HUES6 (cell line): Measurements from ENCODE around the gene SEMA3D.
"Not testable (repeated sequence)": the region's sequence is repeated elsewhere in the genome, so short reads cannot be mapped to it uniquely, and the experiment has no call there.

Experiments
- H3K27ac ChIP-seq: 2 replicates; pipeline ENCODE4 v1.7.0; 2013; ENCODE audit warnings: low read depth, mild to moderate bottlenecking, low read length, inconsistent platforms
- H3K27me3 ChIP-seq: 2 replicates; pipeline ENCODE4 v1.6.1; 2013; ENCODE audit warnings: low read length; ENCODE audit not compliant: control insufficient read depth, insufficient read depth
- H3K36me3 ChIP-seq: 2 replicates; pipeline ENCODE4 v1.6.1; 2013; ENCODE audit warnings: low read length; ENCODE audit not compliant: control insufficient read depth, insufficient read depth
- H3K4me1 ChIP-seq: 2 replicates; pipeline ENCODE4 v1.6.1; 2013; ENCODE audit warnings: low read length; ENCODE audit not compliant: control insufficient read depth, insufficient read depth
- H3K4me3 ChIP-seq: 2 replicates; pipeline ENCODE4 v1.5.1; 2013; ENCODE audit warnings: low read depth, low read length
- H3K9ac ChIP-seq: one replicate; pipeline ENCODE4 v1.6.1; 2013; ENCODE audit warnings: mild to moderate bottlenecking, low read length
- H3K9me3 ChIP-seq: 2 replicates; pipeline ENCODE4 v1.6.1; 2013; ENCODE audit warnings: low read depth, low read length; ENCODE audit not compliant: control insufficient read depth, insufficient read depth

Gene SEMA3D

GRCh38 chr7:84997626-84998025 lies 189.2 kb downstream of the SEMA3D start:
- H3K27ac ChIP-seq = no peak overlapping the region
- no peaks in the 10 kb centered on the region; the same call in 1 of the 2 replicates for H3K9me3 ChIP-seq
- H3K4me1 ChIP-seq = peaks cover 30% of the 10 kb centered on the region; the same call in 1 of the 2 replicates
- no peaks in the 10 kb centered on the region for H3K27me3 ChIP-seq
- no peak overlapping the region for H3K4me3 ChIP-seq
- H3K36me3 ChIP-seq = no peaks in the 10 kb centered on the region
- H3K9ac ChIP-seq = no peak overlapping the region

- not testable (repeated sequence) for H3K4me1 ChIP-seq, H3K27ac ChIP-seq, H3K9ac ChIP-seq, H3K36me3 ChIP-seq, H3K9me3 ChIP-seq, H3K4me3 ChIP-seq, H3K27me3 ChIP-seq
These were observed 193.9 kb downstream of the SEMA3D start for GRCh38 chr7:84992954-84993353.

GRCh38 chr7:84985073-84985784 lies 201.6 kb downstream of the SEMA3D start:
- Histone ChIP-seq H3K4me1 (peaks cover 4% of the 10 kb centered on the region; the same call in 1 of the 2 replicates), H3K9me3 (no peaks in the 10 kb centered on the region), H3K4me3 (no peak overlapping the region), H3K27ac (no peak overlapping the region), H3K36me3 (no peaks in the 10 kb centered on the region), H3K27me3 (no peaks in the 10 kb centered on the region), H3K9ac (no peak overlapping the region)

GRCh38 chr7:84982199-84982598 lies 204.7 kb downstream of the SEMA3D start:
- no peak overlapping the region for H3K9ac ChIP-seq
- H3K9me3 ChIP-seq = no peaks in the 10 kb centered on the region
- no peak overlapping the region for H3K4me3 ChIP-seq
- H3K27me3 ChIP-seq = no peaks in the 10 kb centered on the region
- H3K4me1 ChIP-seq = peaks cover 4% of the 10 kb centered on the region; the same call in 1 of the 2 replicates
- H3K36me3 ChIP-seq = no peaks in the 10 kb centered on the region
- no peak overlapping the region for H3K27ac ChIP-seq

GRCh38 chr7:84981055-84981976 lies 205.5 kb downstream of the SEMA3D start:
- H3K27me3 ChIP-seq = no peaks in the 10 kb centered on the region
- peak overlapping the region; percentile 36 for H3K9ac ChIP-seq
- H3K4me1 ChIP-seq = peaks cover 4% of the 10 kb centered on the region; the same call in 1 of the 2 replicates
- H3K36me3 ChIP-seq = no peaks in the 10 kb centered on the region
- no peaks in the 10 kb centered on the region for H3K9me3 ChIP-seq
- H3K4me3 ChIP-seq = no peak overlapping the region
- no peak overlapping the region for H3K27ac ChIP-seq

- no peaks in the 10 kb centered on the region for H3K9me3 ChIP-seq
- no peaks in the 10 kb centered on the region for H3K4me1 ChIP-seq
- H3K4me3 ChIP-seq = no peak overlapping the region
- H3K27ac ChIP-seq = no peak overlapping the region
- no peaks in the 10 kb centered on the region for H3K27me3 ChIP-seq
- no peak overlapping the region for H3K9ac ChIP-seq
- H3K36me3 ChIP-seq = no peaks in the 10 kb centered on the region
These were observed 211.2 kb downstream of the SEMA3D start for GRCh38 chr7:84975586-84976185.

- Histone ChIP-seq H3K9ac (no peak overlapping the region), H3K4me1 (no peaks in the 10 kb centered on the region), H3K4me3 (no peak overlapping the region), H3K27me3 (no peaks in the 10 kb centered on the region), H3K36me3 (no peaks in the 10 kb centered on the region), H3K9me3 (no peaks in the 10 kb centered on the region), H3K27ac (no peak overlapping the region)
These were observed 215.5 kb downstream of the SEMA3D start for GRCh38 chr7:84971360-84971759.

GRCh38 chr7:84970670-84971069 lies 216.2 kb downstream of the SEMA3D start:
- Histone ChIP-seq H3K27me3 (no peaks in the 10 kb centered on the region), H3K27ac (no peak overlapping the region), H3K4me1 (no peaks in the 10 kb centered on the region), H3K9me3 (no peaks in the 10 kb centered on the region), H3K9ac (no peak overlapping the region), H3K4me3 (no peak overlapping the region), H3K36me3 (no peaks in the 10 kb centered on the region)

- H3K9me3 ChIP-seq = no peaks in the 10 kb centered on the region
- H3K36me3 ChIP-seq = no peaks in the 10 kb centered on the region
These were observed 233.6 kb downstream of the SEMA3D start for GRCh38 chr7:84953234-84953633.

GRCh38 chr7:84950836-84951235 lies 236.0 kb downstream of the SEMA3D start:
- Histone ChIP-seq H3K27ac (no peak overlapping the region), H3K27me3 (no peaks in the 10 kb centered on the region)

More at GRCh38 chr7:84953234-84953633, 233.6 kb downstream of the SEMA3D start:
- Histone ChIP-seq H3K27me3 (no peaks in the 10 kb centered on the region), H3K4me3 (no peak overlapping the region), H3K9ac (no peak overlapping the region), H3K4me1 (no peaks in the 10 kb centered on the region), H3K27ac (no peak overlapping the region)

GRCh38 chr7:84949501-84949900 lies 237.4 kb downstream of the SEMA3D start:
- H3K9me3 ChIP-seq = no peaks in the 10 kb centered on the region
- H3K4me3 ChIP-seq = no peak overlapping the region
- H3K4me1 ChIP-seq = no peaks in the 10 kb centered on the region
- H3K27me3 ChIP-seq = no peaks in the 10 kb centered on the region
- no peak overlapping the region for H3K9ac ChIP-seq
- H3K27ac ChIP-seq = no peak overlapping the region
- no peaks in the 10 kb centered on the region for H3K36me3 ChIP-seq

More at GRCh38 chr7:84950836-84951235, 236.0 kb downstream of the SEMA3D start:
- Histone ChIP-seq H3K9ac (no peak overlapping the region), H3K36me3 (no peaks in the 10 kb centered on the region), H3K9me3 (no peaks in the 10 kb centered on the region), H3K4me1 (no peaks in the 10 kb centered on the region), H3K4me3 (no peak overlapping the region)
